HG03045 (cell line): ENCODE measurements around the gene SLC7A14.

ENCODE experiments used
- ATAC-seq: cut with Tn5 transposase; IDR thresholded peaks from one replicate; pipeline ENCODE4 v1.9.1; 2021; ENCODE audit warnings: mild to moderate bottlenecking, moderate library complexity; ENCODE audit not compliant: unreplicated experiment

The SLC7A14 gene

GRCh38 chr3:170585937-170586310, at the start of gene SLC7A14:
SLC7A14 (minus strand) TSS chr3:170586075; CDS start chr3:170526936, 59,139 bp downstream.
- no peak for ATAC-seq

- no peak for ATAC-seq
Observed at GRCh38 chr3:170635385-170635735, 49.5 kb upstream of the SLC7A14 start.

GRCh38 chr3:170634663-170635384, 48.9 kb upstream of the SLC7A14 start:
- ATAC-seq = peak; percentile 77

GRCh38 chr3:170633573-170633972, 47.7 kb upstream of the SLC7A14 start:
- no peak for ATAC-seq

- ATAC-seq = peak; percentile 81
Observed at GRCh38 chr3:170632780-170633179, 46.9 kb upstream of the SLC7A14 start.

- ATAC-seq = no peak
Observed at GRCh38 chr3:170631755-170632488, 46.0 kb upstream of the SLC7A14 start.

- no peak for ATAC-seq
Observed at GRCh38 chr3:170623524-170623923, 37.6 kb upstream of the SLC7A14 start.

- ATAC-seq = no peak
Observed at GRCh38 chr3:170622369-170623159, 36.7 kb upstream of the SLC7A14 start.

GRCh38 chr3:170621256-170621655, 35.4 kb upstream of the SLC7A14 start:
- no peak for ATAC-seq

- ATAC-seq = no peak
Observed at GRCh38 chr3:170614214-170614966, 28.5 kb upstream of the SLC7A14 start.

GRCh38 chr3:170611751-170612150, 25.9 kb upstream of the SLC7A14 start:
- no peak for ATAC-seq

GRCh38 chr3:170610321-170610884, 24.5 kb upstream of the SLC7A14 start:
- no peak for ATAC-seq

- no peak for ATAC-seq
Observed at GRCh38 chr3:170608475-170608874, 22.6 kb upstream of the SLC7A14 start.

GRCh38 chr3:170606675-170607074, 20.8 kb upstream of the SLC7A14 start:
- no peak for ATAC-seq

- no peak for ATAC-seq
Observed at GRCh38 chr3:170605490-170605889, 19.6 kb upstream of the SLC7A14 start.

- no peak for ATAC-seq
Observed at GRCh38 chr3:170603770-170604510, 18.1 kb upstream of the SLC7A14 start.

GRCh38 chr3:170602556-170602955, 16.7 kb upstream of the SLC7A14 start:
- no peak for ATAC-seq

GRCh38 chr3:170600005-170600624, 14.2 kb upstream of the SLC7A14 start:
- no peak for ATAC-seq

GRCh38 chr3:170599091-170599490, 13.2 kb upstream of the SLC7A14 start:
- no peak for ATAC-seq
